WTC11 (cell line): ENCODE data around the gene RPL41. TPM values are rescaled to one million over a fixed set of nuclear protein-coding genes. Genes with fewer than 3 reads are reported as not detected.

Experiments used
- ATAC-seq: fragments of 200-7000 bp; cut with Tn5 transposase; 2 replicates; pipeline ENCODE4 v1.10.0; 2021; ENCODE audit warnings: mild to moderate bottlenecking, moderate library complexity
- CTCF ChIA-PET: fragments of 300-600 bp; sonication (Branson Sonifier 250); formaldehyde crosslinking; loops from one replicate; lab custom pipeline; 2021; ENCODE audit warnings: antibody characterized with exemption; lab: Charles Lee
- POLR2A ChIA-PET: fragments of 350-600 bp; sonication (Branson Sonifier 250); formaldehyde crosslinking; loops from one replicate; lab custom pipeline; 2021; ENCODE audit warnings: antibody characterized with exemption; lab: Charles Lee
- DNase-seq: peaks from one replicate; pipeline ENCODE4 v3.0.0; 2021; ENCODE audit warnings: low spot score
- H3K27ac Mint-ChIP-seq: 2 replicates; pipeline ENCODE4 v1.8.0; 2021; ENCODE audit warnings: mixed read lengths
- H3K27me3 Mint-ChIP-seq: 2 replicates; pipeline ENCODE4 v1.8.0; 2021; ENCODE audit warnings: low read depth, mild to moderate bottlenecking, moderate library complexity, mixed read lengths
- H3K36me3 Mint-ChIP-seq: 2 replicates; pipeline ENCODE4 v1.8.0; 2021; ENCODE audit warnings: mixed read lengths
- H3K4me1 Mint-ChIP-seq: 2 replicates; pipeline ENCODE4 v1.8.0; 2022; ENCODE audit warnings: mixed read lengths
- H3K4me3 Mint-ChIP-seq: 2 replicates; pipeline ENCODE4 v1.8.0; 2021; ENCODE audit warnings: mild to moderate bottlenecking, moderate library complexity, mixed read lengths
- H3K9me3 Mint-ChIP-seq: 2 replicates; pipeline ENCODE4 v1.8.0; 2021; ENCODE audit warnings: mixed read lengths
- AR ChIP-seq: fragments of 250-450 bp; sonication (Bioruptor Pico); IDR thresholded peaks from 2 replicates; pipeline ENCODE4 v1.9.0; 2021; ENCODE audit warnings: mild to moderate bottlenecking
- ATF6 ChIP-seq: sonication (generic); formaldehyde crosslinking; IDR thresholded peaks from 2 replicates; pipeline ENCODE4 v1.8.1; 2023; ENCODE audit warnings: mild to moderate bottlenecking, missing genetic modification reagents
- CREM ChIP-seq: sonication (generic); formaldehyde crosslinking; IDR thresholded peaks from 2 replicates; pipeline ENCODE4 v1.8.1; 2022; ENCODE audit warnings: mild to moderate bottlenecking, missing genetic modification reagents, moderate library complexity
- E2F1 ChIP-seq: sonication (generic); formaldehyde crosslinking; IDR thresholded peaks from 2 replicates; pipeline ENCODE4 v1.8.0; 2022; ENCODE audit warnings: mild to moderate bottlenecking, missing genetic modification reagents
- E2F5 ChIP-seq: sonication (generic); formaldehyde crosslinking; IDR thresholded peaks from 2 replicates; pipeline ENCODE4 v1.8.1; 2022; ENCODE audit warnings: mild to moderate bottlenecking, moderate library complexity, missing genetic modification reagents
- ESRRA ChIP-seq: sonication (generic); formaldehyde crosslinking; IDR thresholded peaks from 2 replicates; pipeline ENCODE4 v1.8.1; 2022; ENCODE audit warnings: mild to moderate bottlenecking, missing genetic modification reagents, borderline replicate concordance
- FOXJ3 ChIP-seq: sonication (generic); formaldehyde crosslinking; IDR thresholded peaks from 2 replicates; pipeline ENCODE4 v1.9.0; 2021; ENCODE audit warnings: missing genetic modification reagents, mild to moderate bottlenecking, borderline replicate concordance
- GRHL2 ChIP-seq: fragments of 250-450 bp; sonication (Bioruptor Pico); IDR thresholded peaks from 2 replicates; pipeline ENCODE4 v1.8.0; 2022; ENCODE audit warnings: mild to moderate bottlenecking, moderate library complexity; ENCODE audit not compliant: insufficient replicate concordance, severe bottlenecking
- KAT7 ChIP-seq: sonication (generic); formaldehyde crosslinking; IDR thresholded peaks from 2 replicates; pipeline ENCODE4 v1.8.1; 2023; ENCODE audit warnings: missing genetic modification reagents, mild to moderate bottlenecking, borderline replicate concordance
- STAT6 ChIP-seq: sonication (generic); formaldehyde crosslinking; conservative IDR thresholded peaks from 2 replicates; pipeline ENCODE4 v1.8.1; 2023; ENCODE audit warnings: mild to moderate bottlenecking, low read depth, missing genetic modification reagents, moderate library complexity
- TEAD4 ChIP-seq: sonication (generic); formaldehyde crosslinking; IDR thresholded peaks from 2 replicates; pipeline ENCODE4 v1.8.0; 2022; ENCODE audit warnings: mild to moderate bottlenecking, missing genetic modification reagents
- total RNA-seq: library from RNA; stranded (reverse); gene quantifications from 3 replicates; pipeline ENCODE4 v1.2.3, GENCODE V29; 2021
- TF ChIP-seq, protein P1 (sequence below): fragments of 250-450 bp; sonication (Bioruptor Pico); IDR thresholded peaks from 2 replicates; pipeline ENCODE4 v2.1.2; 2022; ENCODE audit warnings: mild to moderate bottlenecking, moderate library complexity
- TF ChIP-seq, protein P2 (sequence below): sonication (generic); formaldehyde crosslinking; IDR thresholded peaks from 2 replicates; pipeline ENCODE4 v1.8.1; 2023; ENCODE audit warnings: mild to moderate bottlenecking, missing genetic modification reagents, moderate library complexity
- TF ChIP-seq, protein P3 (sequence below): fragments of 250-450 bp; sonication (Bioruptor Pico); IDR thresholded peaks from 2 replicates; pipeline ENCODE4 v1.9.0; 2021; ENCODE audit warnings: mild to moderate bottlenecking, borderline replicate concordance

Gene RPL41
- total RNA-seq, 1 experiment from 2014 or later = 4,004 TPM

GRCh38 chr12:56098592-56098991 lies 17.8 kb upstream of the RPL41 start:
- ATAC-seq = no peak
- H3K36me3 Mint-ChIP-seq = peaks cover 75% of the 10 kb centered on the region
- CTCF ChIA-PET = interaction anchor here (1.5 kb wide), 1 partner anchor 13 kb away, joined by 3 read pairs; no protein-coding TSS in a partner anchor
- no peak overlapping the region for H3K27ac Mint-ChIP-seq
- H3K4me3 Mint-ChIP-seq = no peak overlapping the region
- POLR2A ChIA-PET = interaction anchor here (0.7 kb wide), 1 partner anchor 53 kb away, joined by 5 read pairs; no protein-coding TSS in a partner anchor
- H3K27me3 Mint-ChIP-seq = no peaks in the 10 kb centered on the region
- no peaks in the 10 kb centered on the region for H3K9me3 Mint-ChIP-seq
- DNase-seq = no peak
- TF ChIP-seq, protein P1, sequence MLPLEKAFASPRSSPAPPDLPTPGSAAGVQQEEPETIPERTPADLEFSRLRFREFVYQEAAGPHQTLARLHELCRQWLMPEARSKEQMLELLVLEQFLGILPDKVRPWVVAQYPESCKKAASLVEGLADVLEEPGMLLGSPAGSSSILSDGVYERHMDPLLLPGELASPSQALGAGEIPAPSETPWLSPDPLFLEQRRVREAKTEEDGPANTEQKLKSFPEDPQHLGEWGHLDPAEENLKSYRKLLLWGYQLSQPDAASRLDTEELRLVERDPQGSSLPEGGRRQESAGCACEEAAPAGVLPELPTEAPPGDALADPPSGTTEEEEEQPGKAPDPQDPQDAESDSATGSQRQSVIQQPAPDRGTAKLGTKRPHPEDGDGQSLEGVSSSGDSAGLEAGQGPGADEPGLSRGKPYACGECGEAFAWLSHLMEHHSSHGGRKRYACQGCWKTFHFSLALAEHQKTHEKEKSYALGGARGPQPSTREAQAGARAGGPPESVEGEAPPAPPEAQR = no peak
- TF ChIP-seq AR (CRISPR knock-in tag) (no peak), ATF6 (CRISPR knock-in tag) (no peak), STAT6 (CRISPR knock-in tag) (no peak), E2F5 (CRISPR knock-in tag) (no peak), GRHL2 (CRISPR knock-in tag) (no peak), E2F1 (CRISPR knock-in tag) (no peak), KAT7 (CRISPR knock-in tag) (no peak), FOXJ3 (CRISPR knock-in tag) (no peak), CREM (CRISPR knock-in tag) (no peak), TEAD4 (CRISPR knock-in tag) (no peak), ESRRA (CRISPR knock-in tag) (no peak)
- TF ChIP-seq, protein P2, sequence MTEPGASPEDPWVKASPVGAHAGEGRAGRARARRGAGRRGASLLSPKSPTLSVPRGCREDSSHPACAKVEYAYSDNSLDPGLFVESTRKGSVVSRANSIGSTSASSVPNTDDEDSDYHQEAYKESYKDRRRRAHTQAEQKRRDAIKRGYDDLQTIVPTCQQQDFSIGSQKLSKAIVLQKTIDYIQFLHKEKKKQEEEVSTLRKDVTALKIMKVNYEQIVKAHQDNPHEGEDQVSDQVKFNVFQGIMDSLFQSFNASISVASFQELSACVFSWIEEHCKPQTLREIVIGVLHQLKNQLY (CRISPR knock-in tag) = no peak
- TF ChIP-seq, protein P3, sequence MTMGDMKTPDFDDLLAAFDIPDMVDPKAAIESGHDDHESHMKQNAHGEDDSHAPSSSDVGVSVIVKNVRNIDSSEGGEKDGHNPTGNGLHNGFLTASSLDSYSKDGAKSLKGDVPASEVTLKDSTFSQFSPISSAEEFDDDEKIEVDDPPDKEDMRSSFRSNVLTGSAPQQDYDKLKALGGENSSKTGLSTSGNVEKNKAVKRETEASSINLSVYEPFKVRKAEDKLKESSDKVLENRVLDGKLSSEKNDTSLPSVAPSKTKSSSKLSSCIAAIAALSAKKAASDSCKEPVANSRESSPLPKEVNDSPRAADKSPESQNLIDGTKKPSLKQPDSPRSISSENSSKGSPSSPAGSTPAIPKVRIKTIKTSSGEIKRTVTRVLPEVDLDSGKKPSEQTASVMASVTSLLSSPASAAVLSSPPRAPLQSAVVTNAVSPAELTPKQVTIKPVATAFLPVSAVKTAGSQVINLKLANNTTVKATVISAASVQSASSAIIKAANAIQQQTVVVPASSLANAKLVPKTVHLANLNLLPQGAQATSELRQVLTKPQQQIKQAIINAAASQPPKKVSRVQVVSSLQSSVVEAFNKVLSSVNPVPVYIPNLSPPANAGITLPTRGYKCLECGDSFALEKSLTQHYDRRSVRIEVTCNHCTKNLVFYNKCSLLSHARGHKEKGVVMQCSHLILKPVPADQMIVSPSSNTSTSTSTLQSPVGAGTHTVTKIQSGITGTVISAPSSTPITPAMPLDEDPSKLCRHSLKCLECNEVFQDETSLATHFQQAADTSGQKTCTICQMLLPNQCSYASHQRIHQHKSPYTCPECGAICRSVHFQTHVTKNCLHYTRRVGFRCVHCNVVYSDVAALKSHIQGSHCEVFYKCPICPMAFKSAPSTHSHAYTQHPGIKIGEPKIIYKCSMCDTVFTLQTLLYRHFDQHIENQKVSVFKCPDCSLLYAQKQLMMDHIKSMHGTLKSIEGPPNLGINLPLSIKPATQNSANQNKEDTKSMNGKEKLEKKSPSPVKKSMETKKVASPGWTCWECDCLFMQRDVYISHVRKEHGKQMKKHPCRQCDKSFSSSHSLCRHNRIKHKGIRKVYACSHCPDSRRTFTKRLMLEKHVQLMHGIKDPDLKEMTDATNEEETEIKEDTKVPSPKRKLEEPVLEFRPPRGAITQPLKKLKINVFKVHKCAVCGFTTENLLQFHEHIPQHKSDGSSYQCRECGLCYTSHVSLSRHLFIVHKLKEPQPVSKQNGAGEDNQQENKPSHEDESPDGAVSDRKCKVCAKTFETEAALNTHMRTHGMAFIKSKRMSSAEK (CRISPR knock-in tag) = no peak
- peaks cover 8% of the 10 kb centered on the region for H3K4me1 Mint-ChIP-seq
